SK-N-SH treated with all-trans-retinoic acid at 6 μM for 48 hours (cell line): ENCODE measurements around the gene YTHDC1.

ENCODE experiments used
- ARNTL ChIP-seq: fragments of 450-650 bp; formaldehyde crosslinking; IDR thresholded peaks from 2 replicates; pipeline ENCODE4 v1.5.0; 2020; ENCODE audit warnings: low read depth, mild to moderate bottlenecking, moderate library complexity, borderline replicate concordance
- BACH2 ChIP-seq: fragments of 250-450 bp; sonication (Bioruptor Pico); IDR thresholded peaks from 2 replicates; pipeline ENCODE4 v1.9.0; 2021; ENCODE audit warnings: mild to moderate bottlenecking, borderline replicate concordance
- GLIS3 ChIP-seq: fragments of 250-450 bp; sonication (Bioruptor Pico); IDR thresholded peaks from 2 replicates; pipeline ENCODE4 v1.5.0; 2020; ENCODE audit warnings: mild to moderate bottlenecking, moderate library complexity
- SNAI2 ChIP-seq: fragments of 250-450 bp; sonication (Bioruptor Pico); IDR thresholded peaks from 2 replicates; pipeline ENCODE4 v1.5.0; 2020; ENCODE audit warnings: mild to moderate bottlenecking, moderate library complexity
- TOX ChIP-seq: fragments of 250-450 bp; sonication (Bioruptor Pico); IDR thresholded peaks from 2 replicates; pipeline ENCODE4 v1.8.0; 2021; ENCODE audit warnings: mild to moderate bottlenecking, moderate library complexity, borderline replicate concordance
- ZC3H10 ChIP-seq: fragments of 250-450 bp; sonication (Bioruptor Pico); IDR thresholded peaks from 2 replicates; pipeline ENCODE4 v1.5.1; 2021; ENCODE audit warnings: mild to moderate bottlenecking, moderate library complexity
- ZNF70 ChIP-seq: fragments of 450-650 bp; formaldehyde crosslinking; IDR thresholded peaks from 2 replicates; pipeline ENCODE4 v1.5.0; 2020; ENCODE audit warnings: mild to moderate bottlenecking, moderate library complexity
- TF ChIP-seq, protein P1 (sequence below): fragments of 250-450 bp; sonication (Bioruptor Pico); IDR thresholded peaks from 2 replicates; pipeline ENCODE4 v1.8.0; 2020; ENCODE audit warnings: mild to moderate bottlenecking, moderate library complexity, borderline replicate concordance
- TF ChIP-seq, protein P2 (sequence below): fragments of 250-450 bp; sonication (Bioruptor Pico); IDR thresholded peaks from 2 replicates; pipeline ENCODE4 v1.5.1; 2021; ENCODE audit warnings: mild to moderate bottlenecking, moderate library complexity
- TF ChIP-seq, protein P3 (sequence below): fragments of 250-450 bp; sonication (Bioruptor Pico); IDR thresholded peaks from 2 replicates; pipeline ENCODE4 v1.5.1; 2020; ENCODE audit warnings: low read depth, mild to moderate bottlenecking, moderate library complexity

DNA sequence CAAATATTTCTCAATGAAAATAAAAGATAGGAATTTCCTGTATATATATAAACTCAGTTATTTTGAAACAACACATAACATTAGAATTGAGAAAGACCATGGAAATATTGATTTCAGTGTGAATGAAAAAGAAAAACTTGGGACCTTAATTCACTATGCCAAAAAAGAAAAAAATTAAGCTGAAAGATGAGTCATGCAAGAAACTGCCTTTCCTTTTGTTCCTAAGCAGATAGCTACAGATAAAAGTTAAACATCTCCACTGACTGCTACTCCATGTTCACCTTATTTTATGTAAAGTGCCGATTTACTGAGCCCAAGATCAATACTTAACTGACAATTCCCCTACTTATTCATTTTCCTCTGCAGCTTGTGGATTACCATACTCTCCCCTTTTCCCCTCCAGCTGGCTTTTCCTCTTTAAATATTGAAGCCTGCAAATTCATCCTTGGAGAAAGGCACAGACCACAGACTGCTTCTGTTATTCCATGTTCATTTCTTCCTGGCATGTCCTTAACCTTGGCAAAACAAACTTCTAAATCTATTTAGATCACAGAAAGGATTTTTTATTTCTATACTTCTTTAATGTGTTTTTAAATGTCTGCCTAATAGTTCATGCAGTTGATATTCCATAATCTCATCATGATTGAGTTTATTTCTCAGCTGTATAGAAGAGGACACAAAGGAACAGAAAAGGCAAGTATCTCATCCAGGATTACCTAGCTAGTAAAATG is 40.5 kb upstream of the YTHDC1 start:
- no peak for TF ChIP-seq BACH2 (CRISPR knock-in tag)
- no peak for TF ChIP-seq ARNTL (CRISPR knock-in tag)
- TF ChIP-seq ZNF70 (CRISPR knock-in tag), result no peak
- TF ChIP-seq, protein P1, sequence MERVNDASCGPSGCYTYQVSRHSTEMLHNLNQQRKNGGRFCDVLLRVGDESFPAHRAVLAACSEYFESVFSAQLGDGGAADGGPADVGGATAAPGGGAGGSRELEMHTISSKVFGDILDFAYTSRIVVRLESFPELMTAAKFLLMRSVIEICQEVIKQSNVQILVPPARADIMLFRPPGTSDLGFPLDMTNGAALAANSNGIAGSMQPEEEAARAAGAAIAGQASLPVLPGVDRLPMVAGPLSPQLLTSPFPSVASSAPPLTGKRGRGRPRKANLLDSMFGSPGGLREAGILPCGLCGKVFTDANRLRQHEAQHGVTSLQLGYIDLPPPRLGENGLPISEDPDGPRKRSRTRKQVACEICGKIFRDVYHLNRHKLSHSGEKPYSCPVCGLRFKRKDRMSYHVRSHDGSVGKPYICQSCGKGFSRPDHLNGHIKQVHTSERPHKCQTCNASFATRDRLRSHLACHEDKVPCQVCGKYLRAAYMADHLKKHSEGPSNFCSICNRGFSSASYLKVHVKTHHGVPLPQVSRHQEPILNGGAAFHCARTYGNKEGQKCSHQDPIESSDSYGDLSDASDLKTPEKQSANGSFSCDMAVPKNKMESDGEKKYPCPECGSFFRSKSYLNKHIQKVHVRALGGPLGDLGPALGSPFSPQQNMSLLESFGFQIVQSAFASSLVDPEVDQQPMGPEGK (CRISPR knock-in tag), result no peak
- TF ChIP-seq GLIS3, result no peak
- TF ChIP-seq, protein P2, sequence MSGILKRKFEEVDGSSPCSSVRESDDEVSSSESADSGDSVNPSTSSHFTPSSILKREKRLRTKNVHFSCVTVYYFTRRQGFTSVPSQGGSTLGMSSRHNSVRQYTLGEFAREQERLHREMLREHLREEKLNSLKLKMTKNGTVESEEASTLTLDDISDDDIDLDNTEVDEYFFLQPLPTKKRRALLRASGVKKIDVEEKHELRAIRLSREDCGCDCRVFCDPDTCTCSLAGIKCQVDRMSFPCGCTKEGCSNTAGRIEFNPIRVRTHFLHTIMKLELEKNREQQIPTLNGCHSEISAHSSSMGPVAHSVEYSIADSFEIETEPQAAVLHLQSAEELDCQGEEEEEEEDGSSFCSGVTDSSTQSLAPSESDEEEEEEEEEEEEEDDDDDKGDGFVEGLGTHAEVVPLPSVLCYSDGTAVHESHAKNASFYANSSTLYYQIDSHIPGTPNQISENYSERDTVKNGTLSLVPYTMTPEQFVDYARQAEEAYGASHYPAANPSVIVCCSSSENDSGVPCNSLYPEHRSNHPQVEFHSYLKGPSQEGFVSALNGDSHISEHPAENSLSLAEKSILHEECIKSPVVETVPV (CRISPR knock-in tag), result no peak
- TF ChIP-seq, protein P3, sequence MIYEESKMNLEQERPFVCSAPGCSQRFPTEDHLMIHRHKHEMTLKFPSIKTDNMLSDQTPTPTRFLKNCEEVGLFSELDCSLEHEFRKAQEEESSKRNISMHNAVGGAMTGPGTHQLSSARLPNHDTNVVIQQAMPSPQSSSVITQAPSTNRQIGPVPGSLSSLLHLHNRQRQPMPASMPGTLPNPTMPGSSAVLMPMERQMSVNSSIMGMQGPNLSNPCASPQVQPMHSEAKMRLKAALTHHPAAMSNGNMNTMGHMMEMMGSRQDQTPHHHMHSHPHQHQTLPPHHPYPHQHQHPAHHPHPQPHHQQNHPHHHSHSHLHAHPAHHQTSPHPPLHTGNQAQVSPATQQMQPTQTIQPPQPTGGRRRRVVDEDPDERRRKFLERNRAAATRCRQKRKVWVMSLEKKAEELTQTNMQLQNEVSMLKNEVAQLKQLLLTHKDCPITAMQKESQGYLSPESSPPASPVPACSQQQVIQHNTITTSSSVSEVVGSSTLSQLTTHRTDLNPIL, result no peak
- TF ChIP-seq ZC3H10, result no peak
- no peak for TF ChIP-seq SNAI2 (CRISPR knock-in tag)
- no peak for TF ChIP-seq TOX (CRISPR knock-in tag)
